AG04449 (cell line): Measurements from ENCODE around the gene MEN1.

Source experiments
- CTCF ChIA-PET: fragments of 350-600 bp; formaldehyde crosslinking; extraction: SDS; loops from one replicate; lab custom pipeline; 2021; ENCODE audit warnings: antibody characterized with exemption; lab: Yijun Ruan, JAX
- POLR2A ChIA-PET: fragments of 400-600, 350-600 bp; formaldehyde crosslinking; extraction: SDS; loops from one replicate; lab custom pipeline; 2020; ENCODE audit warnings: antibody characterized with exemption, inconsistent platforms; lab: Yijun Ruan, JAX
- DNase-seq: peaks from one replicate; pipeline ENCODE4 v3.0.0-alpha.2; 2010; ENCODE audit warnings: low read depth, low spot score
- H3K4me3 ChIP-seq: 2 replicates; pipeline ENCODE4 v1.5.1; 2011; ENCODE audit warnings: low read depth, mild to moderate bottlenecking, control low read depth, low read length
- TF ChIP-seq, protein P1 (sequence below): IDR thresholded peaks from one replicate; pipeline ENCODE4 v1.5.1; 2011; ENCODE audit warnings: mild to moderate bottlenecking, moderate library complexity, low read length, control low read depth, inconsistent platforms; ENCODE audit not compliant: insufficient read depth; ENCODE audit errors: missing control alignments

Gene MEN1

DNA sequence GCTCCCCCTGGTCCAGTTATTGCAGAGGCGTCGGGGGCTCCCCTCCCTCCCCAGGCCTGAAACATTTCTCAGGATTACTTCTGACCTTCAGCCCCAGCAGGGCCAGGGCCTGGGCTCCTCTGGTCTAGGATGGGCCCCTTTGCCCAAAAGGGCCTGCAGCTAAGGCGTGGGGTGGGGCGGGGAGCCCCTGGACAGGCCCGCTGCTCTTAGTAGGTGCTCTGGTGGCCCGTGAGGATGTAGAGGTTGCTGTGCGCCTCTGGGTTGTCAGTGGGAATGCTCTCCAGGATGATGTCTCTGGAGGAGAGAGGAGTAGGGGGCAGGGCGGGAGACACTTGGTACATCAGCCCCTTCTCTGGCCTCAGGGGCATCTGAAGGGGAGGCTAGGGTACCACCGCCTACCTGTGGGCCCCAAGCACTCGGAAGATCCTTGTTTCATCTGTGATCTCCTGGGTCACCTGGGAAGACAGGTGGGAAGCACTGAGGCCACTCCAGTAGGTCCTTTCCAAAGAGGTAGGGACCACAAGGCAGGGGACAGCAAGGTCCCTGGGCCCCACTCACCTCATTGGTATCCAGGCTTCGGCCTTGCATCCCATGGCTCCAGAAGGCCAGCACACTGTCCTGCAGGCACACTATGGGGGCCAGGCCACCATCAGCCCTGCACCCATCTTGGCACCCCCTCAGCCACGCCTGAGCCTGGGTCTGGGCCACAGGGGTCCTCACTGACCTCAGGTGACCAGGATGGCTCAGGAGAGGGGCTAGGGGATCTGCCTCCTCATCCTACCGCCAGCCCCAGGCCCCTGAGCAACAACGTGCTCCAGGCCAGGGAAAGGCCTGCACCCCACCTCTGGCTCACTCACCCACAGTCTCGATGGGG lies 20.8 kb downstream of the MEN1 start:
- ChIA-PET CTCF (interaction anchor here (2.3 kb wide), 2 partner anchors 8 to 10 kb away, joined by 11 to 13 read pairs; partner anchors contain the start of gene SF1), POLR2A (no interaction called here)
- TF ChIP-seq, protein P1, sequence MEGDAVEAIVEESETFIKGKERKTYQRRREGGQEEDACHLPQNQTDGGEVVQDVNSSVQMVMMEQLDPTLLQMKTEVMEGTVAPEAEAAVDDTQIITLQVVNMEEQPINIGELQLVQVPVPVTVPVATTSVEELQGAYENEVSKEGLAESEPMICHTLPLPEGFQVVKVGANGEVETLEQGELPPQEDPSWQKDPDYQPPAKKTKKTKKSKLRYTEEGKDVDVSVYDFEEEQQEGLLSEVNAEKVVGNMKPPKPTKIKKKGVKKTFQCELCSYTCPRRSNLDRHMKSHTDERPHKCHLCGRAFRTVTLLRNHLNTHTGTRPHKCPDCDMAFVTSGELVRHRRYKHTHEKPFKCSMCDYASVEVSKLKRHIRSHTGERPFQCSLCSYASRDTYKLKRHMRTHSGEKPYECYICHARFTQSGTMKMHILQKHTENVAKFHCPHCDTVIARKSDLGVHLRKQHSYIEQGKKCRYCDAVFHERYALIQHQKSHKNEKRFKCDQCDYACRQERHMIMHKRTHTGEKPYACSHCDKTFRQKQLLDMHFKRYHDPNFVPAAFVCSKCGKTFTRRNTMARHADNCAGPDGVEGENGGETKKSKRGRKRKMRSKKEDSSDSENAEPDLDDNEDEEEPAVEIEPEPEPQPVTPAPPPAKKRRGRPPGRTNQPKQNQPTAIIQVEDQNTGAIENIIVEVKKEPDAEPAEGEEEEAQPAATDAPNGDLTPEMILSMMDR = no peak
- no peak for DNase-seq
- no peak overlapping the region for H3K4me3 ChIP-seq

DNA sequence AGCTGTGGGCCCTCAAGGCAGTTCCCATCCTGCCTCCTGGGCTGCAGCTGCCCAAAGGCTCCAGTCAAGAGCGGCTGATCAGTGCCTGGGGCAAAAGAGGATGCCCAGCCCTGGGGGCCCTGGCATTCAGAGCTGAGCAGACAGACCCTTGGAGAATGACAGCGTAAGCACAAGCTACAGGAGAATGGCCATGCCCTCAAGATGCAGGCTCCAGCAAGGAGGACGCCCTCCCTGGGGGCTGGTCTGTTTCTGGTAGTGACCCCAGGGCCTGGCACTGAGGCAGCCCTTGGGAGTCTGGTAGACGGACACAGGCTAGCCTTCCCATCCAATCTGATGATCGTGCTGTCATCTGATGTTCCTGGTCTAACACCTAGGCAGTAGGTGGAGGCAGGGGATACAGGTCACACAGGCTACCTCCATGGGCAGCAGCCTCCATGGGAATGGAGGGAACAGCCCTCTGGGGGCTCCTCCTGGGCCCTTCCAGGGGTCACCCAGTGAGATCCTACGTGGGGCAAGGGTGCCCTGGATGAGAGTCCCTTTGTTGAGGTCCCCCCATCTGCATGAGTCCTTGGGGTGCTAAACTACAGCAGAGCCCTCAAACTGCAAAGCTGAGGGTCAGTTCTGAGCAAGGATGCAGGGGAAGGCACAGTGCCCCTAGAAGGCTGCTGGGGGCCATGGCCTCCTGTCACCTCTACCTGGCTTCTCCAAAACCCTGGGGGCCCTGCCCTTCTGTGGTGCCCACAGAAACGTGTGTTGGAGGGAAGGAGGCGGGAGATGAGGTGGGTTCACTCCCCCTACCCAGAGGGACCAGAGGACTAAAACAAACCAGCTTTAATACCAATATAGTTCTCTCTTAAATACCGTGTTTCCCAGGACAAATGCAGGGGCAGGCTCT lies 21.8 kb downstream of the MEN1 start:
- ChIA-PET CTCF (interaction anchor here (0.7 to 2.3 kb wide), 10 partner anchors 9 to 329 kb away, joined by 3 to 13 read pairs (median 4); partner anchors contain the start of genes MAP4K2, SF1 and ZNHIT2), POLR2A (no interaction called here)
- H3K4me3 ChIP-seq = no peak overlapping the region
- TF ChIP-seq, protein P1 = no peak
- DNase-seq = no peak

DNA sequence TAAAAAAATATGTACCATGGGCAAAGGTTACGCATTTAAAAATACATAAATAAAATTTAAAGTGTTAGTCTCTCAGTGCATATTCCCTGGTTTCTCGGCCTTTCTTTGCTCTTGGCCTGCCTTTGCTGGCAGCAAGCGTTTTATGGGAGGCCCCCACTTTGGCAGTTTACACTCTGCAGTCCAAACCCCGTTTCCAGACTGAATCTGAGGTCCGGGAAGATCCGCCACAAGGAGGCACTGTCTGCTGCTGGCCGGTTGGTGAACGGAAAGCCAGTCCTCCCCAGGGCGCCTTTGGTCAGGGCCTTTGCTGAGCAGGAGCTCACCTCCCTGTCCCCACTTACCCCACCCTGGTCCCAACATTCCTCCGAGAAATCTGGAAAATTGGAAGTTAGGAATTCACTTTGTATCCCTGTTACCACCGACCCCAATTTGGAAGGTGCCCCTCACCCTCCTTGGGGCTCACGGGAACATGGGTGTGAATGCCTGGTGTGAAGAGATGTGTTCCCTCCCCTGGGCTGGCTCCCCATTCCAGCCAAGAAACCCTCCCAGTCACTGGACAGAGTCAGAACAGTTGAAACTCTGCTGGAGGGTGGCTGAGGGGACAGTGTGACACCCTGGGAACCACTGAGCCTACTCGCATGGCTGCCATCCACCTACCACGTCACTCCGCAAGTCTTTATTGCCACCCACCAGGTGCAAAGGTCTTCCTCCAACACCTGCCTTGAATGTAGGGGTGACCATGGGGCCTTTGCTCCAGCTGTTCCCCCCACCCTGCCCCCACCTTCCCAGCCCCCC lies 22.6 kb downstream of the MEN1 start:
- H3K4me3 ChIP-seq = no peak overlapping the region
- no peak for DNase-seq
- TF ChIP-seq, protein P1 = peak; percentile 77
- POLR2A ChIA-PET = no interaction called here
- CTCF ChIA-PET = interaction anchor here (0.7 to 2.3 kb wide), 12 partner anchors 9 to 330 kb away, joined by 3 to 13 read pairs (median 4); partner anchors contain the start of genes MAP4K2, SF1 and ZNHIT2

DNA sequence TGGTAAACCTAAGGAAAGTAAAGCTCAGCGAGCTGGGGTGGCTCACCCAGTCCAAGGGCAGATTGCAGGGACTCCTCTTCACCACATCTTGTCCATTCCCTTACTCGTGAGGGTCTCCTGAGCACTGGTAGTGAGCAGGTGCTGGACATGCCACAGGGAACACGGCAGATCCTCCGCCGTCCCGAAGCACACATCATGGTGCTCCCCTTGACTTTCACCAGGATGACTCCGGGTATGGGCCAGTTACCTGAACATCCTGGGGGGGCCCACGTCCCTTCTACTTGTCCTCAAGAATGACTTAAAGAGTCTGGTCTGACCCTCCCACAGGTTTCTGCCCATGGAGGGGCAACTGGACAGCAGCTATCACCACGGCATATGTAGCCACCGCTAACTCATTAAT lies 24.0 kb downstream of the MEN1 start:
- ChIA-PET CTCF (interaction anchor here (0.6 to 1.7 kb wide), 8 partner anchors 16 to 332 kb away, joined by 3 to 7 read pairs (median 3); no protein-coding TSS in a partner anchor), POLR2A (no interaction called here)

DNA sequence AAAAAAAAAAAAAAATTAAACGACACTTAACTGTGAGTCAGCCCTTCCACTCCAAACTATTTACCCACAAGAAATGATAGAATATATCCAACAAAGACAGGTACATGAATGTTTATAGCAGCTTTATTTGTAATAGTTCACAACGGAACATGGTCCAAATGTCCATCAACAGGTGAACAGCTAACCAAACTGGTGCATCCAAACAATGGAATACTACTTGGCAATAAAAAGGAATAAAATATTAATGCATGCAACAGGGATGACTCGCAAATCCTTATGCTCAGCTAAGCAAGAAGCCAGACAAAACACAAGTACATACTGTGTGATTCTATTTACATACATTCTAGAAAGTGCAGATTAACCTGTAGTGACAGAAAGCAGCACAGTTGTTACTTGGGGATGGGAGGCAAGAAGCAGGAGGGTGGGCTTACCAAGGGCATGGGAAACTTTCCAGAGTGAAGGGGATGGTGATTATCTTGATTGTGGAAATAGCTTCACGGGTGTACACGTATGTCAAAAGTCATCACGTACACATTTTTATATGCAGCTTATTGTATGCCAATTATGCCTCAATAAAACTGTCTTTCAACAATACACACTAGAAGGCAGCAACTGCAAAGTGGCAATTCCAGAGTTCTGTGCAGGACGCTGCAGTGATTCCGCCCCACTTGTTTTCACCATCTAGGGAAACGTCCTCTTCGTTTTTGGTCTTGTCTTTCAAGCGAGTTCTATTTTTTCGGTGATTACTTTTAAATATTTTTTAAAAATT lies 25.4 kb downstream of the MEN1 start:
- ChIA-PET POLR2A (interaction anchor here (0.5 kb wide), 1 partner anchor 307 kb away, joined by 3 read pairs; no protein-coding TSS in a partner anchor), CTCF (interaction anchor here (0.8 to 3.1 kb wide), 8 partner anchors 9 to 334 kb away, joined by 3 to 16 read pairs (median 5); partner anchors contain the start of gene MAP4K2)
- TF ChIP-seq, protein P1 = no peak
- no peak for DNase-seq
- H3K4me3 ChIP-seq = no peak overlapping the region

More for the DNA sequence above, 24.0 kb downstream of the MEN1 start:
- H3K4me3 ChIP-seq = no peak overlapping the region
- TF ChIP-seq, protein P1 = no peak
- no peak for DNase-seq
